A549 treated with Hydrocortisone at 1 μM for 4 hours (cell line): ENCODE measurements around the gene CLIP3. TPM values are rescaled to one million over a fixed set of nuclear protein-coding genes. Genes with fewer than 3 reads are reported as not detected.

Source experiments
- total RNA-seq: library from RNA; stranded (reverse); fragments of 200-300 nt; extraction: Qiagen RNA extraction; gene quantifications from 5 replicates; pipeline ENCODE4 v1.2.3, GENCODE V29; 2022

Gene CLIP3
- 0.74 to 1.5 TPM (median 0.92 TPM) in 5 replicates for total RNA-seq

DNA sequence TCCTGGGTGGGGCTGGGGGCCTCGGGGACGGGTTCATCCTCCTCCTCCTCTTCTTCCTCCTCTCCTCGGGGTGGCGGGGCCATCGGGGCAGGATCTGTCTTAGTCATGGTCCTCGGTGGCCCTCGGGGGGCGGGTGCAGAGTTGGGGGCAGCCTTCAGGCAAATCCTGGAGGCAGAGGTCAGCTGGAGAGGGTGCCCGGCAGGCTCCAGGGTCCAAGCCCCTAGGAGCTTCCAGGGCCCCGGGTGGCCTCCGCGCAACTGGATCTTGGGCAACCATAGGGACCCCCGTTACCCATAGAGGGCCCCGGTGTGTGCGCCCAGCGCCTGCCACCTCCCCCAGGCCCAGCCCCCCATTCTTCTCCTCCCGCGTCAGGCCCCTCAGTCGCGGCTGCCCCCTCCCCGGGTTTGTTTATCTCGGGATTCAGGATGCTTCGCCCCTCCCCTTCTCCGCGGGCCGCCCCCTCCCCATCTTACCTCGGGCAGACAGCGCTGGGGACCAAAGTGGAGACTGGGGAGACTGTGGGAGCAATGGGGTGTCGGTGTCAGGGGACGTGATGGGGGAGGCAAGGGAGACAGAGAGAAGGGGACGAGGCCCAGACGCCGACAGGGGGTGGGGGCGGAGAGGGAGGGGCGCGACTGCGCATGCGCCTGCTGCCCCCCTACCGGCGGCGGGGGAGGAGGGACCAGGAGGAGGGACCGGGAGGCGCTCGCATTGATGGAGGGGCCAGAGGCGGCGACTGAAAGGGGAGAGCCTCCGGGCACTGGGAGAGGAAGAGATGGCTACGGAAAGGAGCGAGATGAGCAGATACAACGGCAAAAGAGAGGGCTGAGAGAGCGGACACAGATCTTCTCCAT, at the start of gene CLIP3:
CLIP3 (minus strand) TSS at position 623 of the 854 bp plus-strand sequence; CDS start at position 107, 516 bp downstream.

DNA sequence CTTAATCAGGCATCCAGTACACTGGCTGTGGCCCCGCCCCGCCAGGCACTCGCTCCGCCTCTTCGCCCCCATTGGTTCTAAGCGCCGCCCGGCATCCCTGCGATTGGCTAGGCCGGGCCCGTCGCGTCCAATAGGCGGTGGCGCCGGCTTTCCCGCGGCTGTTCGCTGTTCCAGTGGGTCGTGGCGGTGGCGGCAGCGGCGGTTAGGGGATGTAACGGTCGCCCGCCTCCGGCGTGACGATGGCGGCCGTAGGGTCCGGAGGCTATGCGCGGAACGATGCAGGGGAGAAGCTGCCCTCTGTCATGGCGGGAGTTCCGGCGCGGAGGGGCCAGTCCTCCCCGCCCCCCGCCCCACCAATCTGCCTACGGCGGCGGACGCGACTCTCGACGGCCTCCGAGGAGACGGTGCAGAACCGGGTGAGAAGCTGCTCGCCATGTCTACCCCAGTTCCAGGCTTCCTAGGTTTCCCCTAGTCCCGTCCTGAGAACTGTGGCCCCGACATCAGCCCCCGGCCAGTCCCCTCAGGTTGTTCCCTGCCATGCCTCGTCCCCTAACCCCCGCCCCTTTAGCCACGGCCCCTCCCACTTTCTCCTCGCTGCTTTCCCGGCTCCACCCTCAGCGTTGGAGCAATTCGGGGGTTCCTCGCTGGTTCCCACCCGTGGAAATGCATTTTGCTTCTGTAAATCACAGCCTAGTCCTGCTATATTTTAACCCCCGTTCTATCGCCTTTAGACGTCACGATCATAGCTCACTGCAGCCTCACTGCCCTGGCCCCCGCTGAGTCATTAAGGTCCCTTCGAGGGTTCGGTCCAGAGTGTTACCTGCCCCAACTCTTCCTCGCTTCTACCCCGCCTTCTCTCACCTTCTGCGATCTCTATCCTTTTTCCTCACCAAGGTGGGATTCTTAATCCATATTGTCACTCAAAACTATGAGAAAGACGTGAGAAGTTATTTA, 22.3 kb upstream of the CLIP3 start, which contains the start of gene WDR62:
WDR62 (plus strand) TSS at position 165 of the 954 bp plus-strand sequence; CDS start at position 240, 75 bp downstream.

DNA sequence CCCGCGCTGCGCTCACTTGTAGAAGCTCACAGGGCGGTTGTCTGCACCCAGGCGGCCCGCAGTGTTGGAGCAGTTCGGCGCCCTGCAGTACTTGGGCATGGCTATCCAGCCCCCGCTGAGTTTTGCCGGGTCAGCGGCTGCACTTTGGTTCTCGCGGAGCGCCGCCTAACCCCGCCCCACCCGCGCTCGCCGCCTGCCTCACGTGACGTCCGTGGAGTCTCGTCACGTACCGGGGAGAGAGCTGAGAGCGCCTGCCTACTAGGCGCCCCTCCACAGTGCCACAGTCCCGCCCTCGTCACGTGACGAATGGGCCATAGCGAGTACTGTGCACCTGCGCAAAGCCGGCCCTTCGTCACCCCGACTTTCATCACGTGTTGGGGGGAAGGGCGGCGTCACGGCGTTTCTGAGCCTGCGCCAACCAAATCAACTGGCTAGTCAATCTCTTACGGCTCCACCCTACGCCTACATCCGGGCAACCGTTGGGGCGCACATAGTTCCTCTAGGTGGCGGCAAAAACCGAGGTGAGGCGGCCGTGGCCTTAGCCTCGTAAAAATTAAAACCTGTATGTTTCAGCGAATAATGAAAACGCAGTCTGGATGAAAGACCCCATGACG, 21.6 kb upstream of the CLIP3 start, which contains the start of gene THAP8:
THAP8 (minus strand) TSS at position 167 of the 614 bp plus-strand sequence; CDS start at position 99, 68 bp downstream.

DNA sequence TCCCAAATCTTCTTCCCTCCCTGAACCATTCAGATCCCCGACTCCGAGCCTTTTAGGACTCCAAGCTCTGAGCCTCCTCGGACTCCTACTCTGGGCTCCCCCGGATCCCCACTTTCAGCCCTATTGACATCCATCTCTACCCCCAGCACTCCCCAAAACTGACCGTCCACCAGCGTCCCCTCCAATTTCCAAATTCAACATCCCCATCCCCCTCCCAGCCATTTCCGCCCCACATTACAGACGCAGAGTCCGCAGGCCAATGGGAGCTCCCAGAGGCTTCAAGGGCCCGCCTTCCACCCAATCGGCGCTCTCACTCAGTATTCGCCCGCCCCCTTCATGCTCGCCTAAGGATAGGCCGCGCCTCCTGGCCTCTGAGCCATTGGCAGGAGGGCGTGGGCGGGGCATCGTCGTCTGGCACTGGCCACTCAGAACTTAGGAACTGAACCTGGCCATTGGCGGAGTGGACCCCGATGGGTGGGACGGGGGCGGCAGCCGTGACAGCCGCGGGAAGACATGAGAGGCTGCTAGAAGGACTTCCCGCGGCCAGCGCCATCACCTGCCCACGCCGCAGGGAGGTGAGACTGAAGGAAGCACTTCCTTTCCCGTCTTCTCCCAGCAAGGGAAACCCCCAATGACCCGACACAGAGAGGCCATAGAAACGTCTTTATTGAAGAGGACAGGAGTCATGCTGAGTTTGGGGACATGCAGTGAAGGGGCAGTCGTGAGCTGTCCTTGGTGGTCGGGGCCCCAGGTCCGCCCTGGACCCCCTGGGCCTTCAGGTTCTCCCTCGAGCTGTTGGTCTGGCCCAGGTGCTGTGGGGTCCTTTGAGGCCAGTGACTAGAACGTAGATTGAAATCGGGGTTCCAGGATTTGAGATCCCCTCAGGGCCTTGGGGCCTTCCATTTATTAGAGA, 18.4 kb downstream of the CLIP3 start, which contains the start of gene ALKBH6:
ALKBH6 (minus strand) TSS at position 202 of the 913 bp plus-strand sequence. CDS start 816 bp downstream, outside the sequence.

DNA sequence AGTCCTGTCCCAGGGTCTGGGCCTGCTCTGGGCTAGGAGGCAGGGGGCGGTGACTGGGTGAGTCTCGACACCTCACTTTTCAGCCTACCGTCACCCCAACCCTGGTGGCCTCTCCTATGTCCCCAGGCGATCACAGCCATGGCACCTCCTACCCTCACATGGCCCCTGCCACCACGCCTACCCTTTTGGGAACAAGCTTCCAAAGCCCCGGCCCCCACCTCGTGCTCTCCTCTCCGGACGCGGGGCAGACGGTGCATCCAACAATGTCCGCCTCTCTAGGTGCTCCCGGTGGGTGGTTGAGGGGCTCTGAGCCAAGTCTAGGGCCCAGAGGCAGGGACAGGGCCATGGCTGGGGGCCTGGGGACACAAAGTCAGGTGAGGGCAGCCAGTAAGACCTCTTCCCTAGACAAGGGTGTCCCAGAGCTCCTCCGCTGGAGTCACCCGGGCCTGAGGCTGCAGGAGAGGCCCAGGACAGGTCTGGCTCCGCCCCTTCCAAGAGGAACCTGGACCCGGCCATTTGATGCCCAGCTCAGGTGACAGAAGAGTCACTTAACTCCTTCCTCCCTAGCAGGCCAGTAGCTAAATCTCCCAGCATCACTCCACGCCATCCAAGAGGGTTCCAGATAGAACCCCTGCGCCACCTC, 24.2 kb downstream of the CLIP3 start, which contains the start of gene SYNE4:
SYNE4 (minus strand) TSS at position 478 of the 643 bp plus-strand sequence; CDS start at position 346, 132 bp downstream.

GRCh38 chr19:35995048-35995993, 37.4 kb downstream of the CLIP3 start, which contains the start of gene SDHAF1:
TSS of gene SDHAF1 (plus strand) at chr19:35995188. CDS start at chr19:35995275, 87 bp downstream.

Other genes starting within 250 kb of the CLIP3 start
- 0.15 to 0.36 TPM (median 0.25 TPM) in 5 replicates for gene PRODH2, start 220.0 kb downstream of the CLIP3 start, total RNA-seq
- gene NPHS1, start 180.4 kb downstream of the CLIP3 start, total RNA-seq, result 0.35 to 0.68 TPM (median 0.59 TPM) in 5 replicates
- gene KIRREL2, start 176.0 kb downstream of the CLIP3 start, total RNA-seq, result 0.43 to 0.63 TPM (median 0.50 TPM) in 5 replicates
- 68.9 to 98.3 TPM (median 90.2 TPM) in 5 replicates for gene APLP1, start 164.3 kb downstream of the CLIP3 start, total RNA-seq
- 5.2 to 6.5 TPM (median 6.3 TPM) in 5 replicates for gene NFKBID, start 132.3 kb downstream of the CLIP3 start, total RNA-seq
- gene HCST, start 130.3 kb downstream of the CLIP3 start, total RNA-seq, result 0.29 to 0.79 TPM (median 0.46 TPM) in 4 of 5 replicates, not detected in the other
- not detected in 5 replicates for gene TYROBP, start 124.6 kb downstream of the CLIP3 start, total RNA-seq
- 15.7 to 24.4 TPM (median 20.9 TPM) in 5 replicates for gene LRFN3, start 96.5 kb downstream of the CLIP3 start, total RNA-seq
- gene SDHAF1, start 37.7 kb downstream of the CLIP3 start, total RNA-seq, result 28.9 to 48.5 TPM (median 46.4 TPM) in 5 replicates
- 0.18 to 0.29 TPM (median 0.22 TPM) in 5 replicates for gene SYNE4, start 24.1 kb downstream of the CLIP3 start, total RNA-seq
- gene ALKBH6, start 18.7 kb downstream of the CLIP3 start, total RNA-seq, result 21.7 to 25.8 TPM (median 23.8 TPM) in 5 replicates
- gene THAP8, start 21.4 kb upstream of the CLIP3 start, total RNA-seq, result 5.8 to 7.9 TPM (median 7.3 TPM) in 5 replicates
- gene WDR62, start 22.0 kb upstream of the CLIP3 start, total RNA-seq, result 23.1 to 26.0 TPM (median 25.2 TPM) in 5 replicates
- 0.17 to 0.60 TPM (median 0.36 TPM) in 4 of 5 replicates, not detected in the other for gene OVOL3, start 78.3 kb upstream of the CLIP3 start, total RNA-seq
- 201 to 261 TPM (median 248 TPM) in 5 replicates for gene POLR2I, start 82.0 kb upstream of the CLIP3 start, total RNA-seq
- 406 to 569 TPM (median 542 TPM) in 5 replicates for gene TBCB, start 82.6 kb upstream of the CLIP3 start, total RNA-seq
- 1,534 to 2,199 TPM (median 2,140 TPM) in 5 replicates for gene CAPNS1, start 107.2 kb upstream of the CLIP3 start, total RNA-seq
- not detected in 5 replicates for gene COX7A1, start 119.6 kb upstream of the CLIP3 start, total RNA-seq
- gene ZNF565, start 181.8 kb upstream of the CLIP3 start, total RNA-seq, result 3.7 to 5.1 TPM (median 4.2 TPM) in 5 replicates
- 109 to 198 TPM (median 114 TPM) in 5 replicates for gene ZNF146, start 182.2 kb upstream of the CLIP3 start, total RNA-seq